GM10266 (cell line): ENCODE results near the gene PPP1R12B.
"Not testable (repeated sequence)": the region's sequence is repeated elsewhere in the genome, so short reads cannot be mapped to it uniquely, and the experiment has no call there.

Source experiments
- DNase-seq: peaks from one replicate; pipeline ENCODE4 v3.0.0; 2012; ENCODE audit errors: extremely low spot score
- CTCF ChIP-seq: IDR thresholded peaks from 2 replicates; pipeline ENCODE4 v1.5.1; 2012; ENCODE audit warnings: mild to moderate bottlenecking, low read depth; ENCODE audit not compliant: control insufficient read depth, insufficient read depth; ENCODE audit errors: missing control alignments

The PPP1R12B gene

GRCh38 chr1:202628646-202629215, 280.2 kb downstream of the PPP1R12B start:
- no peak for DNase-seq

GRCh38 chr1:202629257-202629811, 280.8 kb downstream of the PPP1R12B start:
- DNase-seq = not testable (repeated sequence)

More at GRCh38 chr1:202628646-202629215, 280.2 kb downstream of the PPP1R12B start:
- no peak for TF ChIP-seq CTCF

GRCh38 chr1:202630096-202630495, 281.6 kb downstream of the PPP1R12B start:
- DNase-seq = not testable (repeated sequence)

GRCh38 chr1:202630541-202630940, 282.0 kb downstream of the PPP1R12B start:
- TF ChIP-seq CTCF = no peak
- DNase-seq = no peak

GRCh38 chr1:202631076-202631923, 282.8 kb downstream of the PPP1R12B start:
- no peak for DNase-seq
- no peak for TF ChIP-seq CTCF

- no peak for DNase-seq
- no peak for TF ChIP-seq CTCF
Observed at GRCh38 chr1:202632241-202632640, 283.7 kb downstream of the PPP1R12B start.

GRCh38 chr1:202636171-202636570, 287.7 kb downstream of the PPP1R12B start:
- DNase-seq = not testable (repeated sequence)

GRCh38 chr1:202637321-202638018, 289.0 kb downstream of the PPP1R12B start:
- not testable (repeated sequence) for DNase-seq

GRCh38 chr1:202638019-202638700, 289.7 kb downstream of the PPP1R12B start:
- no peak for TF ChIP-seq CTCF
- no peak for DNase-seq

- DNase-seq = not testable (repeated sequence)
Observed at GRCh38 chr1:202638701-202639305, 290.3 kb downstream of the PPP1R12B start.
